NB4 (cell line): Measurements from ENCODE around the gene BTBD9.

Source experiments
- DNase-seq: peaks from one replicate; pipeline ENCODE4 v3.0.0; 2010; ENCODE audit warnings: low read depth
- H3K4me3 ChIP-seq: one replicate; pipeline ENCODE4 v1.5.1; 2011; ENCODE audit warnings: mild to moderate bottlenecking, low read depth, low read length, moderate library complexity
- CTCF ChIP-seq: IDR thresholded peaks from one replicate; pipeline ENCODE4 v1.5.1; 2012; ENCODE audit warnings: low read depth, low read length
- MAX ChIP-seq: IDR thresholded peaks from 2 replicates; pipeline ENCODE4 v1.6.1; 2011; ENCODE audit warnings: low read depth, low read length
- MYC ChIP-seq: IDR thresholded peaks from 2 replicates; pipeline ENCODE4 v1.6.1; 2011; ENCODE audit warnings: low read depth, low read length
- POLR2A ChIP-seq: IDR thresholded peaks from 2 replicates; pipeline ENCODE4 v1.6.1; 2011; ENCODE audit warnings: mild to moderate bottlenecking; ENCODE audit not compliant: insufficient read length; ENCODE audit errors: extremely low read depth

Gene BTBD9

DNA sequence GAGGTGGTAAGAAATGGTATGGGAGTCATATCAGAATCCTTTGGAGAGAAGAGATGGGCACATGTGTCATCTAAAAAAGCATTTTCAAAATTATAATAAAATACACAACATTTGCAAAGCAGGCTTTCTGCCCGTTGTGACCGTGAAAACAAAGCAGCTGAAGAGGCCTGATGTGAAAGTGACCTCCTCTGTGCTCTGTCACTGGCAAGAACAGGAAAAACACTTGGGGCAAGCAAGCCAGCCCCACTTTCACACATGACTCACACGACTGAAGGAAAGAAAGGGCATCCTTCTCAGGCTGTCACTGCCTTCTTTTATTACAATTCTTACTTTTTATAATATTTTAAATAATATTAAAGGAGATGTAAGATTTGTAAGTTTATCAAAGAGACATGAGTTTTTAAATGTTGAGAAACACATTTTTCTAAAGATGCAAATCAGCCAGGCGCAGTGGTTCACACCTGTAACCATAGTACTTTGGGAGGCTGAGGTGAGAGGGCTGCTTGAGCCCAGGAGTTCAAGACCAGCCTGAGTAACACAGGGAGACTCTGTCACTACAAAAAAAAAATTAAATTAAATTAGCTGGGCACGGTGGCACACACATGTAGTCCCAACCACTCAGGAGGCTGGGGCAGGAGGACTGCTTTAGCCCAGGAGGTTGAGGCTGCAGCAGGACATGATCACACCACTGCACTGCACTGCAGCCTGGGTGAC lies 143.7 kb downstream of the BTBD9 start:
- TF ChIP-seq MAX: no peak
- TF ChIP-seq CTCF: no peak
- TF ChIP-seq MYC: no peak
- TF ChIP-seq POLR2A: no peak
- DNase-seq: no peak
- no peak overlapping the region for H3K4me3 ChIP-seq

DNA sequence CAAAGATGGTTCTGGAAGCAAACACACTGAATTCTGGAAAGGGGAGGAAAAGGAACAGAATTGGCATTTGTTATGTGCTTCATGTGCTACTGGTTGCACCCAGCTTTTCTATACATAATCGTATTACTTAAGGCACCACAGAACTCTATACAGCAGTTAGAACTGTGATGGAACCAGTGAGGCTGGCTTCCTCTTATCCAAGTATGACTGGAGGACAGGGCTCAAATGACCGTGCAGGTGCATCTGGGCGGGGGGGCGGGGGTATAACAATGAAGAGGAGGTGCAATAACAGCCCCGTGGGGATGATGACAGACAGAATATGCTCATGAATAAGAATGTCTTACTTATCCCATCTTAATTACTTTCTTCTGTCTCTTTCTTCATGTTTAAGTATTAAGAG lies 144.2 kb downstream of the BTBD9 start:
- no peak overlapping the region for H3K4me3 ChIP-seq
- TF ChIP-seq MYC (no peak), POLR2A (no peak)
- DNase-seq: no peak

GRCh38 chr6:38493931-38494547 lies 145.7 kb downstream of the BTBD9 start:
- H3K4me3 ChIP-seq: no peak overlapping the region
- TF ChIP-seq MAX: no peak
- peak; percentile 76 for TF ChIP-seq CTCF
- DNase-seq: peak; percentile 78

DNA sequence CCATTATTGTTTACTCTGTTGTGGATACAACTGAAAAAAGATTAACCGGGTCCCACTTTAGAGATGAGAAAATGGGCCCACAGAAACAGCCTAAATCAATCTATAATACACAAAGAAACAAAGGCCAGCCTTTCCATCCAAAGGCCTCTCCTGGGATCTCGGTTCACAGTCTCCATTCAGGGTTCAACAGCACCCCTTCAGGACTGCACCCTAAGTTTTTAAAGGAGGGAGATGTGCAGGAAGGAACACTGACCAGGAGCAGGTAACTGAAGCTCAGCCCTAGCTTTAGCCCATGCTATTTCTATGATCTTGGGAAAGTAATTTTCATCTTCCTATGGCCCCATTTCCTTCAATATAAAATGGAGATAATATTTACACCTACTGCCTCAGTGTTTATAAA lies 147.7 kb downstream of the BTBD9 start:
- no peak for TF ChIP-seq CTCF
- no peak for DNase-seq
- H3K4me3 ChIP-seq: no peak overlapping the region

DNA sequence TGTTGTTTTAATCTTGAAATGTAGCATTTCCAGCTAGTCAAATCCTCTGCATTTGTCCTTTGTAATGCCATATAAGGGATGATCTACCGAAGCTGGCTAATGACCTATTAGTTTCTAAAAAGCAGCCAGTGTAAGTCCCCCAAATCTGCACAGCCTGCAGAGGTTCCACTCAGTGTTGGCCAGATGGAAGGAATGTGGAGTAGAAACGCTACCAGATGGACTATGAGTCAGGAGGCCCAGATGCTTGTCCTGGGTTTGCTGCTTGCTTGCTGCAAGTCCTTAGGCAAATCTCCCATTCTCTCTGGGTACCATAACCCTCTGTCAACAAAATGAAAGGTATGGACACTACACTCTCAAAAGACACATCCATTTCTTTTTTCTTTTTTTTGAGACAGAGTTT lies 149.8 kb downstream of the BTBD9 start:
- TF ChIP-seq POLR2A (no peak), CTCF (no peak), MYC (no peak), MAX (no peak)
- no peak for DNase-seq
- H3K4me3 ChIP-seq: no peak overlapping the region

DNA sequence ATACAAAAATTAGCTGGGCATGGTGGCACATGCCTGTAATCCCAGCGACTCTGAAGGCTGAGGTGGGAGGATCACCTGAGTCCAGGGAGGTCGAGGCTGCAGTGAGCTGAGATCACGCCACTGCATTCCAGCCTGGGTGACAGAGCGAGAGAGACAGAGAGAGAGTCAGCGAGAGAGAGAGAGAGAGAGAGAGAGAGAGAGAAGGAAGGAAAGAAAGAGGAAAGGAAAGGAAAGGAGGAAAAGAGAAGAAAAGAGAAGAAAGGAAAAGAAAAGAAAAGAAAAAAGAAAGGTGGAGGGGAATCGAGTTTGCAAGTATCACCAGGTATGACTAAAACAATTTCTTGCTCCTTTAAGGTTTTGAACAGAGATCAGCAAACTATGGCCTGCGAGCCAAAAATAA lies 152.3 kb downstream of the BTBD9 start:
- DNase-seq: no peak
- no peak overlapping the region for H3K4me3 ChIP-seq
- no peak for TF ChIP-seq CTCF
- no peak for TF ChIP-seq MAX
- TF ChIP-seq POLR2A: no peak
- TF ChIP-seq MYC: no peak
